Measurements from ENCODE around the gene ATP5PO.
A peak's percentile ranks its signal among the peaks of the same experiment; 100 is the strongest.

Gene ATP5PO

DNA sequence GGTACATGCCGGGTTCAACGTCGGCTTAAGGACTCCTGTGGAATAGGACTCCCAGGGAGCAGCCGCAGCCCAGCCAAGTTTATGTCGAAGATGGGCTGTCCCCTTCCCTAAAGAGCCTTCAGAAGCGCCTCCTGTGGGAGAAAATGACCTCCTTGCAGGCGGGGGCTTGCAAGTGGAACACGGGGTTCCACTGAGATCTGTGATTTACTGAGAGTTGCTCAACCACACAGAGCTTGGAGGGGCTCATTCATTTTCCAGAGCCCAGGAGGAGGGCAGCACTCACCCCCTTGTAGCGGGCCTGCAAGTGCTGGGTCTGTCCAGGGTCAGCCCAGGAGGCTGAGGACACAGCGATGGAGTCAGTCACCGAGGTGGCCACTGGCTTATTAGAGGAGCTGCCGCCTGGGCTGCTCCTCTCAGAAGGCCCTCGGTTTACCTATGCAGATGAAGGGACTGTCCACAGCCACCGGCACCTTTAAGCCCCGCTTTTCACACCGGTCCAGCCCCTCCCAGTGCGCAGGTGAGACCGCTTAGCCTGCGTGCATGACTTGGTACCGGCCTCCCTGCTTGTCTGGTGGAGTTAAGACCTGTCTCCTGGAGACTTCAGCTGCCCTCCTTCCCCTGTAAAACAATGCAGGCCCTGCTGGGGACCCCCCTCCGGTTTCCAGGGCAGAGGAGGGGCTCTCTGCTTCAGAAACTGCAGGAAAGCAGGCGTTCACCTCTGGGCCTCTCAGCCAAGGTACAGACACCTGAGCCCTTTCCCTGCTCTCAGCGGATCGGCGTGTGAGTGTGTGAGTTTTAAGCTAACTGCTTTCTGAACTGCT lies 57.5 kb downstream of the ATP5PO start:
- no peaks in the 10 kb centered on the region for H3K27me3 ChIP-seq (ENCODE audit: low read depth, low read length)
- TF ChIP-seq, protein P1, sequence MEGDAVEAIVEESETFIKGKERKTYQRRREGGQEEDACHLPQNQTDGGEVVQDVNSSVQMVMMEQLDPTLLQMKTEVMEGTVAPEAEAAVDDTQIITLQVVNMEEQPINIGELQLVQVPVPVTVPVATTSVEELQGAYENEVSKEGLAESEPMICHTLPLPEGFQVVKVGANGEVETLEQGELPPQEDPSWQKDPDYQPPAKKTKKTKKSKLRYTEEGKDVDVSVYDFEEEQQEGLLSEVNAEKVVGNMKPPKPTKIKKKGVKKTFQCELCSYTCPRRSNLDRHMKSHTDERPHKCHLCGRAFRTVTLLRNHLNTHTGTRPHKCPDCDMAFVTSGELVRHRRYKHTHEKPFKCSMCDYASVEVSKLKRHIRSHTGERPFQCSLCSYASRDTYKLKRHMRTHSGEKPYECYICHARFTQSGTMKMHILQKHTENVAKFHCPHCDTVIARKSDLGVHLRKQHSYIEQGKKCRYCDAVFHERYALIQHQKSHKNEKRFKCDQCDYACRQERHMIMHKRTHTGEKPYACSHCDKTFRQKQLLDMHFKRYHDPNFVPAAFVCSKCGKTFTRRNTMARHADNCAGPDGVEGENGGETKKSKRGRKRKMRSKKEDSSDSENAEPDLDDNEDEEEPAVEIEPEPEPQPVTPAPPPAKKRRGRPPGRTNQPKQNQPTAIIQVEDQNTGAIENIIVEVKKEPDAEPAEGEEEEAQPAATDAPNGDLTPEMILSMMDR (IDR thresholded peaks at IDR 0.05; ENCODE audit: low read depth, low read length): no peak
- TF ChIP-seq EZH2phosphoT487 (IDR thresholded peaks at IDR 0.05; ENCODE audit: low read depth): no peak
- no peak overlapping the region for H2AFZ ChIP-seq (ENCODE audit: low read depth, low read length)
- no peak overlapping the region for H3K4me2 ChIP-seq (ENCODE audit: low read length)
- no peak overlapping the region for H3K27ac ChIP-seq (ENCODE audit: low read length)
- H3K9me3 ChIP-seq (ENCODE audit: insufficient read depth, low read length): no peaks in the 10 kb centered on the region
- H3K9ac ChIP-seq (ENCODE audit: low read length): no peak overlapping the region
- H3K79me2 ChIP-seq (ENCODE audit: low read length): no peaks in the 10 kb centered on the region
- H3K4me1 ChIP-seq (ENCODE audit: low read length): no peaks in the 10 kb centered on the region
- H3K36me3 ChIP-seq (replicated peaks; ENCODE audit: low read depth, low read length): no peaks in the 10 kb centered on the region
- no peak overlapping the region for H3K4me3 ChIP-seq (ENCODE audit: low read length)
- H4K20me1 ChIP-seq (ENCODE audit: insufficient read depth, low read length): no peaks in the 10 kb centered on the region

DNA sequence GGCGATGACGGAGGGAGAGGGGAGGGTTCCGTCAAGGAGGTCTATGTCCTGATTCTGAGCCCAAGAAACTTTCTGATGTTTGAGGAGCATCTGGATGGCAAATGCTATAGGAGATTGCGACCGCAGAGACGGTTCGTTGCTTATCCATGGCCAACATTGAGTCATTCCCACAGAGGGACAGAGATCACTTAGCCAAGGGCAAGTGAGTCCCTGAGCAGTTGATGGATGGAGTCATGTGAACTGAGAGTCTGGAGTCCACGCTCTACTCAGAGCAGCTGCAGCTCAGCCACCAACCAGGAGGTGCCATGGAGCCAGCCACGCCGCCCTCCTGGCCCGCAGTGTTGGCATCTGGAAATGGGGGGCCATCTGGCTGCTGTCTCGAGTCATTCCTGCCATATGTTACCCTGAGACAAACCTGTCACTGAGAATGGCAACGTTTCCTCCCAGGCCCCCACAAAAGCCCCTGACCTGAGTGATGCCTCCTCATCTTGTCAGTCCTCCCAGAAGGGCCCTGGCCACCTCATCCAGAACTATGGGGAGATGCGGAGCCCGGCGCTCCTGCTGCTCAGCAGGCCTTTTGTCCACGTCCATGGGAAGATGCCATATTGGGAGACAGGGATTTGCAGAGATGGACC lies 58.6 kb downstream of the ATP5PO start:
- H3K27ac ChIP-seq (ENCODE audit: low read length): no peak overlapping the region
- no peaks in the 10 kb centered on the region for H3K79me2 ChIP-seq (ENCODE audit: low read length)
- H3K4me1 ChIP-seq (ENCODE audit: low read length): no peaks in the 10 kb centered on the region
- no peaks in the 10 kb centered on the region for H3K36me3 ChIP-seq (replicated peaks; ENCODE audit: low read depth, low read length)
- no peak for TF ChIP-seq EZH2phosphoT487 (IDR thresholded peaks at IDR 0.05; ENCODE audit: low read depth)
- TF ChIP-seq, protein P1 (IDR thresholded peaks at IDR 0.05; ENCODE audit: low read depth, low read length): no peak
- H3K9me3 ChIP-seq (ENCODE audit: insufficient read depth, low read length): no peaks in the 10 kb centered on the region
- H3K4me2 ChIP-seq (ENCODE audit: low read length): no peak overlapping the region
- H4K20me1 ChIP-seq (ENCODE audit: insufficient read depth, low read length): no peaks in the 10 kb centered on the region
- H3K27me3 ChIP-seq (ENCODE audit: low read depth, low read length): no peaks in the 10 kb centered on the region
- H2AFZ ChIP-seq (ENCODE audit: low read depth, low read length): no peak overlapping the region
- no peak overlapping the region for H3K9ac ChIP-seq (ENCODE audit: low read length)
- no peak overlapping the region for H3K4me3 ChIP-seq (ENCODE audit: low read length)

DNA sequence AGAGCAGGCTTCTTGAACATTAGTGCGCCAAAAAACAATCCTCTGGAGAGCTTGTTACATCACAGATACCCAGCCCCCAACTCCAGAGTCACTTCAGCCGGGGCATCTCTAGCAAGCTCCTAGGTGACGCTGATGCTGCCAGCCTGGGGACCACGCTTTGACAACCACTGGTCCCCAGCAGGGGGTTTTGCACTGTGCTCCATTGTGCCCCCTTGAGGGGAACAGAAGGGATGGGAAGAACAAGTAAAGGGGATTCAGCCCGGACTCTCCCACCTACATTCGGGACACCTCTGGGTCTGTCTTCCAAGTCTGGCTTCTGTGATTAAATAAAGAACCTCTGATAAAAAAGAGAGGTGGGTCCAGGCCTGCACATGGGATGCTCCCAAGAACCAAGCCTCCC lies 60.4 kb downstream of the ATP5PO start:
- H3K27me3 ChIP-seq (ENCODE audit: low read depth, low read length): no peaks in the 10 kb centered on the region
- H2AFZ ChIP-seq (ENCODE audit: low read depth, low read length): no peak overlapping the region
- no peak overlapping the region for H3K4me2 ChIP-seq (ENCODE audit: low read length)
- H3K9ac ChIP-seq (ENCODE audit: low read length): no peak overlapping the region
- no peak overlapping the region for H3K27ac ChIP-seq (ENCODE audit: low read length)
- H3K9me3 ChIP-seq (ENCODE audit: insufficient read depth, low read length): no peaks in the 10 kb centered on the region
- no peak for TF ChIP-seq EZH2phosphoT487 (IDR thresholded peaks at IDR 0.05; ENCODE audit: low read depth)
- TF ChIP-seq, protein P1 (IDR thresholded peaks at IDR 0.05; ENCODE audit: low read depth, low read length): peak; percentile 26
- H4K20me1 ChIP-seq (ENCODE audit: insufficient read depth, low read length): no peaks in the 10 kb centered on the region
- no peaks in the 10 kb centered on the region for H3K4me1 ChIP-seq (ENCODE audit: low read length)
- no peaks in the 10 kb centered on the region for H3K79me2 ChIP-seq (ENCODE audit: low read length)
- H3K36me3 ChIP-seq (replicated peaks; ENCODE audit: low read depth, low read length): no peaks in the 10 kb centered on the region
- H3K4me3 ChIP-seq (ENCODE audit: low read length): no peak overlapping the region

DNA sequence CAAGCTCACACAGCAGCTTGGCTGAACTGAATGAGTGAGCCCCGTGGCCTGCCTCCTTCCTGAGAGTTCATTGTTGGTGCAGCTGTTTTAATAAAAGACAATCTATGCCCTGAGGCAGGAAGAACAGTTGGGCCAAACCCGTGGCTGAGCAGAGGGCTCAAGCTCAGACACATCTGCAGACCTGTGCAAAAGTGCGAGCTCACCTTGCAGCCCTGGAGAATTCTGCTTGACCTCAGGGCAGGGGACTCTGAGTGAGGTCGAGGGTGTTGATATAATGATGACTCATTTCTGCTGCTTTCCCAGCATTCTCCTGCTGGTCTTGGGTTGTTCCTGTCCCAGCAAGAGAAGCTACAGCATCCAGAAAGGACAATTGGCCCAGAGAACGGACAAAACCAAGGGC lies 61.0 kb downstream of the ATP5PO start:
- Histone ChIP-seq H3K4me3 (ENCODE audit: low read length) (no peak overlapping the region), H3K27ac (ENCODE audit: low read length) (no peak overlapping the region), H3K36me3 (replicated peaks; ENCODE audit: low read depth, low read length) (no peaks in the 10 kb centered on the region), H3K27me3 (ENCODE audit: low read depth, low read length) (no peaks in the 10 kb centered on the region), H3K9ac (ENCODE audit: low read length) (no peak overlapping the region), H3K79me2 (ENCODE audit: low read length) (no peaks in the 10 kb centered on the region), H3K4me1 (ENCODE audit: low read length) (no peaks in the 10 kb centered on the region), H3K4me2 (ENCODE audit: low read length) (no peak overlapping the region), H3K9me3 (ENCODE audit: insufficient read depth, low read length) (no peaks in the 10 kb centered on the region), H2AFZ (ENCODE audit: low read depth, low read length) (no peak overlapping the region), H4K20me1 (ENCODE audit: insufficient read depth, low read length) (no peaks in the 10 kb centered on the region)
- TF ChIP-seq EZH2phosphoT487 (IDR thresholded peaks at IDR 0.05; ENCODE audit: low read depth): no peak
- TF ChIP-seq, protein P1 (IDR thresholded peaks at IDR 0.05; ENCODE audit: low read depth, low read length): no peak
